Sigmoid colon (tissue), 4 donors: ENCODE measurements around the gene BMX.

Experiments used
- EP300 ChIP-seq, 4 donors: sonication (generic); formaldehyde crosslinking; IDR thresholded peaks; one replicate each; pipeline ENCODE4 v1.6.1; 2017; ENCODE audit warnings: antibody characterized with exemption in 4 of 4
- POLR2A ChIP-seq, 2 donors: fragments of 450-650 bp; IDR thresholded peaks; one replicate each; pipeline ENCODE4 v1.6.1; 2016; ENCODE audit warnings: antibody characterized with exemption in 2 of 2, mild to moderate bottlenecking in 2 of 2, moderate library complexity in 2 of 2
- TF ChIP-seq, protein P1 (sequence below), 4 experiments: fragments of 450-650 bp in 3 of 4; fragments of 200-600 bp in 1 of 4; IDR thresholded peaks; one replicate each; pipeline ENCODE4 v1.5.1; 2016 to 2019; ENCODE audit warnings: antibody characterized with exemption in 4 of 4, mild to moderate bottlenecking in 3 of 4, moderate library complexity in 2 of 4

DNA sequence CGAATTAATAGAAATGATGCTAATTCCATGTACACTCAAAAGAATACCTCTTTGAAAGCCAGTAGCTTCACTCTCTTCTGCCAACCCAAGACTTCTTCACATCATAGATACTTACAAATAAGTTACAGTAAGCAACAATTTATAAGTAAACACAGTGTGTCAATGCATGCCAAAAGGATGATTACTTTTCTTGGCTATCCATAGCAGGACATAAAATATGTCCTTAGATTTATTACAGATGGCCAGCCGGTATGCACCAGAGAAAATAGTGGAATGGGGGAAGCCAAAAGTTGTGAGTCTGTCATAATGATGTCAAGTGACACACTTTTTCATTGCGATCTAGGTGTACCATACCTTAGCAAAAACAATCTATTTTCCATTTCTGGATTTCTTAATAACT lies 631 bp upstream of the BMX start:
- TF ChIP-seq, protein P1, sequence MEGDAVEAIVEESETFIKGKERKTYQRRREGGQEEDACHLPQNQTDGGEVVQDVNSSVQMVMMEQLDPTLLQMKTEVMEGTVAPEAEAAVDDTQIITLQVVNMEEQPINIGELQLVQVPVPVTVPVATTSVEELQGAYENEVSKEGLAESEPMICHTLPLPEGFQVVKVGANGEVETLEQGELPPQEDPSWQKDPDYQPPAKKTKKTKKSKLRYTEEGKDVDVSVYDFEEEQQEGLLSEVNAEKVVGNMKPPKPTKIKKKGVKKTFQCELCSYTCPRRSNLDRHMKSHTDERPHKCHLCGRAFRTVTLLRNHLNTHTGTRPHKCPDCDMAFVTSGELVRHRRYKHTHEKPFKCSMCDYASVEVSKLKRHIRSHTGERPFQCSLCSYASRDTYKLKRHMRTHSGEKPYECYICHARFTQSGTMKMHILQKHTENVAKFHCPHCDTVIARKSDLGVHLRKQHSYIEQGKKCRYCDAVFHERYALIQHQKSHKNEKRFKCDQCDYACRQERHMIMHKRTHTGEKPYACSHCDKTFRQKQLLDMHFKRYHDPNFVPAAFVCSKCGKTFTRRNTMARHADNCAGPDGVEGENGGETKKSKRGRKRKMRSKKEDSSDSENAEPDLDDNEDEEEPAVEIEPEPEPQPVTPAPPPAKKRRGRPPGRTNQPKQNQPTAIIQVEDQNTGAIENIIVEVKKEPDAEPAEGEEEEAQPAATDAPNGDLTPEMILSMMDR (IDR thresholded peaks at IDR 0.05): no peak
- no peak for TF ChIP-seq POLR2A (IDR thresholded peaks at IDR 0.05)
- TF ChIP-seq EP300 (IDR thresholded peaks at IDR 0.05): no peak
